ENCODE measurements around the gene ASXL3. TPM values are rescaled to one million over a fixed set of nuclear protein-coding genes. Genes with fewer than 3 reads are reported as not detected.

ASXL3 gene
- total RNA-seq, 4 donors from 2014 or later: 8.3 to 25.3 (median 20.3) TPM

DNA sequence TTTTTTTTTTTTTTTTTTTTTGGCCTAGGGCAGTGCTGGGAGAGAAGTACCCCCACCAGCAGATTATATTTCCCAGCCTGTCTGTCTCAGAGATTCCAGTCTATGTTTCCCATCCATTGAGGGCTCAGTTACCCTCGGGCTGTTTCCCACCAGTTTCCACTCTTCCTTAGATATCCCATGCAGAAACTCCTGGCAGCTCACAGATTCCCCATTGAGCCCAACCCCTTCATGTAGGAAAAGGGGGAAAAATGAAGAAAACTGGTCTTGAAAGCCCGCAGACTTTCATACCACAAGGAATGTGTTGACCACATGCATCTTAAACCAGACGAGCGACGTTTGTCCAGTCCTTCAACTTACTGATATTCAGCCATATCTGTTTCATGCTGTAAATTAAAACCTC lies 15.2 kb downstream of the ASXL3 start:
- 88 to 94% methylated on average over 5 of the region's 5 CpGs for WGBS, 2 donors
- no peak overlapping the region for H3K4me3 ChIP-seq (replicated peaks in 1 of 3)

DNA sequence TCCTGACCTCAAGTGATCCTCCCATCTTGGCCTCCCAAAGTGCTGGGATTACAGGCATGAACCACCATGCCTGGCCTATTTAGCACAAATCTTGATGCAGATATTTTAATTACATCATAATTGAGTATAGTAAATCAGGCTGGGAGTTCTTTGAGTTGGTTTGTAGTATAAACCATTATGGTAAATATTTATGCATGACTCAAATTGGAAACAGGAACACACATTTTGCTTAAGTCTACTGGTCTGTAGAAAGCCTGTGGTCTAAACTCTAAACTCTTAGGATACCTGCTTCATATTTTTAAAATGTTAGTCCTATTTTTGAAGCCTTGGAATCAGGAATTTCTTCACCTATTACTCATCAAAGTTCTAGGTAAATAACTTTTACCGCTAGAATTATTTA lies 16.8 kb downstream of the ASXL3 start:
- H3K9me3 ChIP-seq: no peaks in the 10 kb centered on the region
- no peak overlapping the region for H3K4me3 ChIP-seq (replicated peaks in 1 of 3)
- H3K27ac ChIP-seq: no peak overlapping the region
- H3K36me3 ChIP-seq: no peaks in the 10 kb centered on the region
- intact Hi-C loops (cut with DNase I): no loop called here
- TF ChIP-seq, protein P1, sequence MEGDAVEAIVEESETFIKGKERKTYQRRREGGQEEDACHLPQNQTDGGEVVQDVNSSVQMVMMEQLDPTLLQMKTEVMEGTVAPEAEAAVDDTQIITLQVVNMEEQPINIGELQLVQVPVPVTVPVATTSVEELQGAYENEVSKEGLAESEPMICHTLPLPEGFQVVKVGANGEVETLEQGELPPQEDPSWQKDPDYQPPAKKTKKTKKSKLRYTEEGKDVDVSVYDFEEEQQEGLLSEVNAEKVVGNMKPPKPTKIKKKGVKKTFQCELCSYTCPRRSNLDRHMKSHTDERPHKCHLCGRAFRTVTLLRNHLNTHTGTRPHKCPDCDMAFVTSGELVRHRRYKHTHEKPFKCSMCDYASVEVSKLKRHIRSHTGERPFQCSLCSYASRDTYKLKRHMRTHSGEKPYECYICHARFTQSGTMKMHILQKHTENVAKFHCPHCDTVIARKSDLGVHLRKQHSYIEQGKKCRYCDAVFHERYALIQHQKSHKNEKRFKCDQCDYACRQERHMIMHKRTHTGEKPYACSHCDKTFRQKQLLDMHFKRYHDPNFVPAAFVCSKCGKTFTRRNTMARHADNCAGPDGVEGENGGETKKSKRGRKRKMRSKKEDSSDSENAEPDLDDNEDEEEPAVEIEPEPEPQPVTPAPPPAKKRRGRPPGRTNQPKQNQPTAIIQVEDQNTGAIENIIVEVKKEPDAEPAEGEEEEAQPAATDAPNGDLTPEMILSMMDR (IDR thresholded peaks at IDR 0.05): no peak
- no peak for TF ChIP-seq POLR2A (IDR thresholded peaks at IDR 0.05)
- H3K27me3 ChIP-seq: no peaks in the 10 kb centered on the region
- H3K4me1 ChIP-seq: peaks cover 0 to 9% of the 10 kb centered on the region in 2 donors
- 90 to 95% methylated on average over 1 of the region's 1 CpG for WGBS, 2 donors
- DNase-seq: no peak

More for the DNA sequence above, 15.2 kb downstream of the ASXL3 start:
- Histone ChIP-seq H3K4me1 (peaks cover 0 to 9% of the 10 kb centered on the region in 2 donors), H3K27ac (no peak overlapping the region), H3K36me3 (no peaks in the 10 kb centered on the region), H3K9me3 (no peaks in the 10 kb centered on the region), H3K27me3 (no peaks in the 10 kb centered on the region)
- no peak for DNase-seq
- intact Hi-C loops (cut with DNase I): no loop called here
- TF ChIP-seq, protein P1 (IDR thresholded peaks at IDR 0.05): no peak
- TF ChIP-seq POLR2A (IDR thresholded peaks at IDR 0.05): no peak

DNA sequence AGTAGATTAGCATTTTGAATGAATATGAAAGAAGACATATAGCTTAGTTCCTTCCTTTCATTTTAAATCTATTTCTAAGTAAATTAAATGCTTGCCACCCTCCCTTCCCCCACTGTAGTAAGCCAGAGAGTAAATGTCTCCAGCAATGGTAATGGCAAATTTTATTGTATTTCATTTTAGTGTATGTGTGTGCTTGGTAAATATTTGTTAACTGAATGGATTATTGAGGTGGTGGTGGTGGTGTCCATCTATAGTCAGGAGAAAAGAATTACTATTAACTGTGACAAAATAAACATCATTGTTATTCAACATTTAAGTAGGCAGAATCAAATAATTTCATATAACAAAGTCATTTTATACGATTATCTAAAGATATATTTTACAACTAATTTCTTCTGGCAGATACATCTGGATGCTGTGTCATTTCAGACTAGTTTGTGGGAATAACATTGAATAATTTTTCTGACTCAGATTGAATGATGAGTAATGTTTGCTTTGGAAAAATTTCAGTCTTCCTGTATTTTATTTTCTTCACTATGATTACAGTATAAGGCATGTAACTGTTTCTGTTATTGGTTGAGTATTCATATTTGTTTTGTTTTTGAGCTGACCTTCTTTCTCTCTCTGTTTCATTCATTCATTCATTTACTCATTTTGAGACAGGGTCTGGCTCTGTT lies 18.3 kb downstream of the ASXL3 start:
- Histone ChIP-seq H3K27ac (no peak overlapping the region), H3K4me1 (peaks cover 4 to 17% of the 10 kb centered on the region in 2 donors), H3K36me3 (no peaks in the 10 kb centered on the region), H3K9me3 (no peaks in the 10 kb centered on the region), H3K27me3 (no peaks in the 10 kb centered on the region), H3K4me3 (replicated peaks in 1 of 3) (no peak overlapping the region)
- intact Hi-C loops (cut with DNase I): no loop called here
- WGBS, 2 donors: 73 to 75% methylated on average over 1 of the region's 1 CpG
- TF ChIP-seq, protein P1 (IDR thresholded peaks at IDR 0.05): no peak
- no peak for TF ChIP-seq POLR2A (IDR thresholded peaks at IDR 0.05)
- no peak for DNase-seq

DNA sequence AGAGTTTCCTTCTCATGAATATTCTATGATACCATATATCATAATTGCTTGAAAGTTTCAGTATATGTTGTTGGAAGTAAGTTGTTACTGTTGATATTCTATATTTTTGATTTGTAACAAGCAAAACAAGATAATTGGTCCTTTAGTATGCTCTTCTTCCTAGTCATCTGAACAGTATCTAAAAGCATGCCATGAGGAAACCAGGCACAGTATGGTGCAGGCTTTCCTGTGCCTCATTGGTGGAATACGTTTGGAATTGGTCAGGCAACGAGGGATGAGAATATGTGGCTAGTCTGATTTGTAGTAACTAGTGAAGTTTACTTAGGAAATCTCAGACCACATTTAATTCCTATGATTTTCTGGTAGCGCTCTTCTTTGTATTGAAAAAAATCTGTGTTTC lies 22.8 kb downstream of the ASXL3 start:
- H3K4me3 ChIP-seq (replicated peaks in 1 of 3): no peak overlapping the region
- no peak for TF ChIP-seq POLR2A (IDR thresholded peaks at IDR 0.05)
- TF ChIP-seq, protein P1 (IDR thresholded peaks at IDR 0.05): no peak
- no peaks in the 10 kb centered on the region for H3K9me3 ChIP-seq
- peaks cover 15 to 17% of the 10 kb centered on the region in 2 donors for H3K4me1 ChIP-seq
- no peaks in the 10 kb centered on the region for H3K36me3 ChIP-seq
- no peak overlapping the region for H3K27ac ChIP-seq
- 86 to 89% methylated on average over 3 of the region's 3 CpGs for WGBS, 2 donors
- no peaks in the 10 kb centered on the region for H3K27me3 ChIP-seq
- DNase-seq: no peak
- intact Hi-C loops (cut with DNase I): no loop called here

DNA sequence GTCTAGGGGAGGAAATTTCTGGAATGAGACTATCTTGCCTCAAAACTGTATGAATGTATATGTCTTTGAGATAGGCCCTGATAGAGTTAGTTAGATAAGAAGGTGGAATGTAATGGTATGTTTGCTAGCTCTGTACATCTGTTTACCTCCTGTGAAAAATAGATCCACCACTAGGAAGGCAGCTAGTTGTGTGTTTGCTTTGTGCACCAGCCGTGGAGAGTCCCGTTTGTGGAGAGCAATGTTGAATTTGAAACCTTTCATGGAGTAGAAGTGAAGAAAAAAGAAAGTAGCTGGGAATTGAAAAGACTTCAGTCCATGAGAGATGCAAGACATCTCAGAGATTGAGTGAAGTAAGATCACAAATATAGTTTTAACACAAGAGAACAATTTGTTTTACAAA lies 25.4 kb downstream of the ASXL3 start:
- Histone ChIP-seq H3K27ac (peak overlapping the region in 1 of 3 donors; percentile 0), H3K27me3 (no peaks in the 10 kb centered on the region), H3K4me1 (peaks cover 15 to 17% of the 10 kb centered on the region in 2 donors), H3K9me3 (no peaks in the 10 kb centered on the region), H3K4me3 (replicated peaks in 1 of 3) (no peak overlapping the region), H3K36me3 (no peaks in the 10 kb centered on the region)
- intact Hi-C loops (cut with DNase I): no loop called here
- WGBS, 2 donors: 19 to 29% methylated on average over 2 of the region's 2 CpGs
- TF ChIP-seq POLR2A (IDR thresholded peaks at IDR 0.05): no peak
- TF ChIP-seq, protein P1 (IDR thresholded peaks at IDR 0.05): no peak
- DNase-seq: peak in 1 of 2 donors; percentile 28

Measured in thyroid gland (tissue), 4 donors.